Keratinocyte (primary cell): ENCODE measurements around the gene NOTUM. TPM values are rescaled to one million over a fixed set of nuclear protein-coding genes. Genes with fewer than 3 reads are reported as not detected.

Experiments
- DNase-seq: peaks from one replicate; pipeline ENCODE4 v3.0.0-alpha.2; 2011; ENCODE audit warnings: low read depth, missing footprints, low spot score
- FAIRE-seq: peaks from 2 replicates; lab custom pipeline; 2011; peaks lifted over from hg19 to GRCh38; lab: Jason Lieb, UNC
- H2AFZ ChIP-seq: 2 replicates; pipeline ENCODE4 v1.6.0; 2012; ENCODE audit warnings: low read length, control low read depth, inconsistent platforms; ENCODE audit not compliant: control insufficient read depth
- H3K27ac ChIP-seq: 2 replicates; pipeline ENCODE4 v1.5.1; 2011; ENCODE audit warnings: low read length; ENCODE audit not compliant: control insufficient read depth, insufficient read depth
- H3K27me3 ChIP-seq: 3 replicates; pipeline ENCODE4 v1.6.0; 2011; ENCODE audit warnings: low read length; ENCODE audit not compliant: control insufficient read depth, insufficient read depth; ENCODE audit errors: extremely low read depth
- H3K36me3 ChIP-seq, 2 experiments: 2 replicates in 1 of 2; 3 replicates in 1 of 2; pipeline ENCODE4 v1.5.1; 2011; ENCODE audit warnings: low read length in 2 of 2, mild to moderate bottlenecking in 1 of 2; ENCODE audit not compliant: control insufficient read depth in 2 of 2, insufficient read depth in 2 of 2; ENCODE audit errors: extremely low read depth in 1 of 2
- H3K4me1 ChIP-seq: 3 replicates; pipeline ENCODE4 v1.5.1; 2011; ENCODE audit warnings: low read length; ENCODE audit not compliant: control insufficient read depth, insufficient read depth; ENCODE audit errors: extremely low read depth
- H3K4me2 ChIP-seq: 3 replicates; pipeline ENCODE4 v1.6.0; 2011; ENCODE audit warnings: low read depth, low read length; ENCODE audit not compliant: control insufficient read depth, insufficient read depth; ENCODE audit errors: extremely low read depth
- H3K4me3 ChIP-seq, 3 experiments: fragments of 200-600 bp in 1 of 3; sonication (generic) in 1 of 3; 2 replicates in 2 of 3; 3 replicates in 1 of 3; pipeline ENCODE4 v1.5.1; 2011 to 2016; ENCODE audit warnings: low read length in 3 of 3, mild to moderate bottlenecking in 3 of 3, control low read depth in 2 of 3, inconsistent platforms in 1 of 3, low read depth in 1 of 3, mixed read lengths in 1 of 3, mixed run types in 1 of 3, moderate library complexity in 1 of 3; ENCODE audit not compliant: control insufficient read depth in 2 of 3, insufficient read depth in 2 of 3; ENCODE audit errors: extremely low read depth in 1 of 3
- H3K79me2 ChIP-seq: 2 replicates; pipeline ENCODE4 v1.6.0; 2012; ENCODE audit warnings: low read length; ENCODE audit not compliant: control insufficient read depth, insufficient read depth
- H3K9ac ChIP-seq: 3 replicates; pipeline ENCODE4 v1.6.0; 2011; ENCODE audit warnings: low read length; ENCODE audit not compliant: control insufficient read depth, insufficient read depth; ENCODE audit errors: extremely low read depth
- H3K9me1 ChIP-seq: 3 replicates; pipeline ENCODE4 v1.6.0; 2011; ENCODE audit warnings: low read length; ENCODE audit not compliant: control insufficient read depth, insufficient read depth; ENCODE audit errors: extremely low read depth
- H3K9me3 ChIP-seq: 2 replicates; pipeline ENCODE4 v1.5.1; 2012; ENCODE audit warnings: low read depth, low read length; ENCODE audit not compliant: control insufficient read depth
- H4K20me1 ChIP-seq: 3 replicates; pipeline ENCODE4 v1.6.0; 2011; ENCODE audit warnings: low read length; ENCODE audit not compliant: control insufficient read depth, insufficient read depth; ENCODE audit errors: extremely low read depth
- CTCF ChIP-seq, 3 experiments: IDR thresholded peaks in 1 of 3; conservative IDR thresholded peaks in 1 of 3; optimal IDR thresholded peaks in 1 of 3; 2 replicates in 2 of 3; 3 replicates in 1 of 3; pipeline versions ENCODE3 to v1.5.1; 2011; ENCODE audit warnings: low read length in 3 of 3, mild to moderate bottlenecking in 3 of 3, moderate library complexity in 2 of 3, control low read depth in 1 of 3, inconsistent platforms in 1 of 3; ENCODE audit not compliant: insufficient read depth in 2 of 3; ENCODE audit errors: extremely low read depth in 1 of 3
- EZH2 ChIP-seq: IDR thresholded peaks from one replicate; pipeline ENCODE4 v1.6.1; 2012; ENCODE audit warnings: inconsistent platforms, mild to moderate bottlenecking, low read length, moderate library complexity
- dilution Hi-C: fragments of 300-500 bp; cut with MboI; formaldehyde crosslinking; loops from one replicate; pipeline ENCODE4 v1.7.0; 2020; ENCODE audit warnings: low sequenced_read_pairs; ENCODE audit not compliant: extremely low pct_ligation_motif_present
- polyA plus RNA-seq, 5 experiments: library from polyadenylated mRNA; depleted of rRNA in 3 of 5; stranded (reverse) in 3 of 5; stranded (forward) in 1 of 5; unstranded in 1 of 5; fragments of >200 nt; gene quantifications; 1 replicate in 1 of 5; 2 replicates in 3 of 5; 3 replicates in 1 of 5; pipeline versions ENCODE4 v1.2.1 to v1.2.3, GENCODE V29; 2011 to 2012; ENCODE audit warnings: missing spikeins in 2 of 5, low read depth in 1 of 5, low replicate concordance in 1 of 5

NOTUM gene
- polyA plus RNA-seq, 1 donor (not counting 4 experiments of a cell fraction or from before 2014, with no cell fraction given) = not detected

GRCh38 chr17:81993729-81994592, 33.0 kb upstream of the NOTUM start:
- no peak overlapping the region for H2AFZ ChIP-seq
- FAIRE-seq (no peak), DNase-seq (no peak)
- H3K36me3 ChIP-seq = no peaks in the 10 kb centered on the region
- H3K9ac ChIP-seq = no peak overlapping the region
- TF ChIP-seq CTCF (optimal IDR thresholded peaks at IDR 0.05 in 1 of 3, IDR thresholded peaks at IDR 0.05 in 1 of 3, conservative IDR thresholded peaks at IDR 0.05 in 1 of 3; ENCODE audit: extremely low read depth in 1 of 3, insufficient read depth in 2 of 3, low read length in 3 of 3) = no peak
- TF ChIP-seq EZH2 = no peak
- no peaks in the 10 kb centered on the region for H3K9me1 ChIP-seq
- H4K20me1 ChIP-seq = no peaks in the 10 kb centered on the region
- H3K27me3 ChIP-seq = no peaks in the 10 kb centered on the region
- H3K4me2 ChIP-seq = no peak overlapping the region
- H3K27ac ChIP-seq = no peak overlapping the region
- no peaks in the 10 kb centered on the region for H3K9me3 ChIP-seq
- dilution Hi-C loops = no loop called here
- H3K4me3 ChIP-seq = no peak overlapping the region
- H3K79me2 ChIP-seq = no peaks in the 10 kb centered on the region
- peaks cover 14% of the 10 kb centered on the region for H3K4me1 ChIP-seq

GRCh38 chr17:81992306-81993102, 31.5 kb upstream of the NOTUM start:
- no peaks in the 10 kb centered on the region for H3K9me1 ChIP-seq
- H2AFZ ChIP-seq = no peak overlapping the region
- no peaks in the 10 kb centered on the region for H3K27me3 ChIP-seq
- FAIRE-seq = no peak
- no peaks in the 10 kb centered on the region for H4K20me1 ChIP-seq
- peaks cover 14% of the 10 kb centered on the region for H3K4me1 ChIP-seq
- peak overlapping the region; percentile 62 for H3K4me2 ChIP-seq
- H3K9me3 ChIP-seq = no peaks in the 10 kb centered on the region
- H3K9ac ChIP-seq = peak overlapping the region; percentile 15
- dilution Hi-C loops = no loop called here
- no peak overlapping the region for H3K4me3 ChIP-seq
- no peaks in the 10 kb centered on the region for H3K79me2 ChIP-seq
- no peak for DNase-seq
- no peak overlapping the region for H3K27ac ChIP-seq
- no peak for TF ChIP-seq EZH2
- TF ChIP-seq CTCF (optimal IDR thresholded peaks at IDR 0.05 in 1 of 3, IDR thresholded peaks at IDR 0.05 in 1 of 3, conservative IDR thresholded peaks at IDR 0.05 in 1 of 3; ENCODE audit: extremely low read depth in 1 of 3, insufficient read depth in 2 of 3, low read length in 3 of 3) = no peak
- H3K36me3 ChIP-seq = no peaks in the 10 kb centered on the region
